Lower leg skin (tissue), 3 donors: ENCODE data around the gene RPP25.

Source experiments
- POLR2A ChIP-seq, 2 donors: fragments of 450-650 bp; IDR thresholded peaks; one replicate each; pipeline ENCODE4 v1.6.1; 2016 to 2017; ENCODE audit warnings: antibody characterized with exemption in 2 of 2, mild to moderate bottlenecking in 1 of 2, moderate library complexity in 1 of 2
- TF ChIP-seq, protein P1 (sequence below), 3 donors: fragments of 450-650 bp; IDR thresholded peaks; one replicate each; pipeline ENCODE4 v1.5.1; 2016; ENCODE audit warnings: antibody characterized with exemption in 3 of 3, mild to moderate bottlenecking in 3 of 3, moderate library complexity in 2 of 3

DNA sequence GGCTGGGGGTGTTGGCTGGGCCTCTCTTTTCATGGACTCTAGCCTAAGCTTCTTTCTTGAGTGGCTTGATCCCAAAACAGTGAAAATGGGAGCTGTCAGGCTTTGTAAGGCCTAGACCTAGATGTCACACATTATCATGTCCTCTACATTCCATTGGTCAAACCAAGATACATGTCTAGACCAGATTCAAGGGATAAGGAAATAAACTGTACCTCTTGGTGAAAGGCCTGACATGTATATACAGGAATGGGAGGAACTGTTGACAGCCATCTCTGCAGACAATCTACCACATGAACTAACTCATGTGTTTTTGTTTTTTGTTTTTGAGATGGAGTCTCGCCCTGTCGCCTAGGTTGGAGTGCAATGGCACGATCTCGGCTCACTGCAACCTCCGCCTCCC lies 11.1 kb upstream of the RPP25 start:
- TF ChIP-seq, protein P1, sequence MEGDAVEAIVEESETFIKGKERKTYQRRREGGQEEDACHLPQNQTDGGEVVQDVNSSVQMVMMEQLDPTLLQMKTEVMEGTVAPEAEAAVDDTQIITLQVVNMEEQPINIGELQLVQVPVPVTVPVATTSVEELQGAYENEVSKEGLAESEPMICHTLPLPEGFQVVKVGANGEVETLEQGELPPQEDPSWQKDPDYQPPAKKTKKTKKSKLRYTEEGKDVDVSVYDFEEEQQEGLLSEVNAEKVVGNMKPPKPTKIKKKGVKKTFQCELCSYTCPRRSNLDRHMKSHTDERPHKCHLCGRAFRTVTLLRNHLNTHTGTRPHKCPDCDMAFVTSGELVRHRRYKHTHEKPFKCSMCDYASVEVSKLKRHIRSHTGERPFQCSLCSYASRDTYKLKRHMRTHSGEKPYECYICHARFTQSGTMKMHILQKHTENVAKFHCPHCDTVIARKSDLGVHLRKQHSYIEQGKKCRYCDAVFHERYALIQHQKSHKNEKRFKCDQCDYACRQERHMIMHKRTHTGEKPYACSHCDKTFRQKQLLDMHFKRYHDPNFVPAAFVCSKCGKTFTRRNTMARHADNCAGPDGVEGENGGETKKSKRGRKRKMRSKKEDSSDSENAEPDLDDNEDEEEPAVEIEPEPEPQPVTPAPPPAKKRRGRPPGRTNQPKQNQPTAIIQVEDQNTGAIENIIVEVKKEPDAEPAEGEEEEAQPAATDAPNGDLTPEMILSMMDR (IDR thresholded peaks at IDR 0.05), result no peak
- TF ChIP-seq POLR2A (IDR thresholded peaks at IDR 0.05), result no peak
